Testis (tissue), 3 donors: ENCODE data around the gene ZBTB14. TPM values are rescaled to one million over a fixed set of nuclear protein-coding genes. Genes with fewer than 3 reads are reported as not detected.

Experiments
- DNase-seq: peaks from one replicate; pipeline ENCODE4 v3.0.0-alpha.2; 2019
- H3K27ac ChIP-seq, 2 donors: fragments of 200-600 bp; sonication (generic); one replicate each; pipeline ENCODE4 v1.5.1; 2019
- H3K27me3 ChIP-seq: fragments of 200-600 bp; sonication (generic); one replicate; pipeline ENCODE4 v1.5.1; 2019
- H3K36me3 ChIP-seq: fragments of 200-600 bp; sonication (generic); one replicate; pipeline ENCODE4 v1.5.1; 2017; ENCODE audit warnings: low read depth; ENCODE audit errors: missing control alignments
- H3K4me1 ChIP-seq: fragments of 200-600 bp; sonication (generic); one replicate; pipeline ENCODE4 v1.5.1; 2019
- H3K4me3 ChIP-seq, 2 donors: fragments of 200-600 bp; sonication (generic); one replicate each; pipeline ENCODE4 v1.5.1; 2017 to 2019
- H3K9me3 ChIP-seq: fragments of 200-600 bp; sonication (generic); one replicate; pipeline ENCODE4 v1.5.1; 2017
- POLR2A ChIP-seq: fragments of 450-650 bp; IDR thresholded peaks from one replicate; pipeline ENCODE4 v1.6.1; 2017; ENCODE audit warnings: antibody characterized with exemption, mild to moderate bottlenecking, moderate library complexity
- WGBS, 2 donors: methylation state at CpG; one replicate each; pipeline ENCODE4 v1.1.5; 2018; 5-methylcytosine and 5-hydroxymethylcytosine counted together
- intact Hi-C: fragments of 100-400 bp; cut with DNase I; formaldehyde crosslinking; loops from one replicate; pipeline ENCODE4 v1.15.1; 2023; ENCODE audit warnings: low total_unique reads
- polyA plus RNA-seq: library from polyadenylated mRNA; stranded (reverse); fragments of 350-450 nt; fragmentation: Illumina TruSeq; extraction: RNeasy Lipid Tissue Mini Kit (QIAGEN cat#74804); gene quantifications from one replicate; pipeline ENCODE4 v1.2.3, GENCODE V29; 2014; ENCODE audit warnings: low read depth, low replicate concordance; ENCODE audit not compliant: insufficient read depth
- total RNA-seq, 2 donors: library from RNA; depleted of rRNA; stranded (reverse); fragments of >200 nt; gene quantifications; one replicate each; pipeline ENCODE4 v1.2.3, GENCODE V29; 2016
- TF ChIP-seq, protein P1 (sequence below), 3 experiments: fragments of 450-650 bp in 2 of 3; fragments of 200-600 bp in 1 of 3; sonication (generic) in 1 of 3; IDR thresholded peaks; one replicate each; pipeline ENCODE4 v1.5.1; 2016 to 2019; ENCODE audit warnings: antibody characterized with exemption in 3 of 3, mild to moderate bottlenecking in 2 of 3, moderate library complexity in 1 of 3

Gene ZBTB14
- total and polyA plus RNA-seq, 3 donors from 2014 or later, result 10.7 to 17.7 (median 17.3) TPM

- intact Hi-C loops, result no loop called here
- Histone ChIP-seq H3K4me1 (no peaks in the 10 kb centered on the region), H3K4me3 (no peak overlapping the region), H3K27me3 (no peaks in the 10 kb centered on the region), H3K36me3 (no peaks in the 10 kb centered on the region), H3K27ac (no peak overlapping the region), H3K9me3 (no peaks in the 10 kb centered on the region)
- no peak for TF ChIP-seq POLR2A
- TF ChIP-seq, protein P1, sequence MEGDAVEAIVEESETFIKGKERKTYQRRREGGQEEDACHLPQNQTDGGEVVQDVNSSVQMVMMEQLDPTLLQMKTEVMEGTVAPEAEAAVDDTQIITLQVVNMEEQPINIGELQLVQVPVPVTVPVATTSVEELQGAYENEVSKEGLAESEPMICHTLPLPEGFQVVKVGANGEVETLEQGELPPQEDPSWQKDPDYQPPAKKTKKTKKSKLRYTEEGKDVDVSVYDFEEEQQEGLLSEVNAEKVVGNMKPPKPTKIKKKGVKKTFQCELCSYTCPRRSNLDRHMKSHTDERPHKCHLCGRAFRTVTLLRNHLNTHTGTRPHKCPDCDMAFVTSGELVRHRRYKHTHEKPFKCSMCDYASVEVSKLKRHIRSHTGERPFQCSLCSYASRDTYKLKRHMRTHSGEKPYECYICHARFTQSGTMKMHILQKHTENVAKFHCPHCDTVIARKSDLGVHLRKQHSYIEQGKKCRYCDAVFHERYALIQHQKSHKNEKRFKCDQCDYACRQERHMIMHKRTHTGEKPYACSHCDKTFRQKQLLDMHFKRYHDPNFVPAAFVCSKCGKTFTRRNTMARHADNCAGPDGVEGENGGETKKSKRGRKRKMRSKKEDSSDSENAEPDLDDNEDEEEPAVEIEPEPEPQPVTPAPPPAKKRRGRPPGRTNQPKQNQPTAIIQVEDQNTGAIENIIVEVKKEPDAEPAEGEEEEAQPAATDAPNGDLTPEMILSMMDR (IDR thresholded peaks at IDR 0.05), result no peak
- no peak for DNase-seq
- 83 to 88% methylated on average over 7 of the region's 7 CpGs for WGBS, 2 donors
Measured at GRCh38 chr18:5284808-5285207, 10.7 kb downstream of the ZBTB14 start.

- no peaks in the 10 kb centered on the region for H3K27me3 ChIP-seq
- no peaks in the 10 kb centered on the region for H3K36me3 ChIP-seq
- 71 to 94% methylated on average over 1 of the region's 1 CpG for WGBS, 2 donors
- no peak overlapping the region for H3K4me3 ChIP-seq
- no peak for DNase-seq
- no peaks in the 10 kb centered on the region for H3K9me3 ChIP-seq
- intact Hi-C loops, result no loop called here
- TF ChIP-seq, protein P1 (IDR thresholded peaks at IDR 0.05), result no peak
- no peak for TF ChIP-seq POLR2A
- no peak overlapping the region for H3K27ac ChIP-seq
- H3K4me1 ChIP-seq, result no peaks in the 10 kb centered on the region
Measured at GRCh38 chr18:5282770-5283169, 12.8 kb downstream of the ZBTB14 start.

DNA sequence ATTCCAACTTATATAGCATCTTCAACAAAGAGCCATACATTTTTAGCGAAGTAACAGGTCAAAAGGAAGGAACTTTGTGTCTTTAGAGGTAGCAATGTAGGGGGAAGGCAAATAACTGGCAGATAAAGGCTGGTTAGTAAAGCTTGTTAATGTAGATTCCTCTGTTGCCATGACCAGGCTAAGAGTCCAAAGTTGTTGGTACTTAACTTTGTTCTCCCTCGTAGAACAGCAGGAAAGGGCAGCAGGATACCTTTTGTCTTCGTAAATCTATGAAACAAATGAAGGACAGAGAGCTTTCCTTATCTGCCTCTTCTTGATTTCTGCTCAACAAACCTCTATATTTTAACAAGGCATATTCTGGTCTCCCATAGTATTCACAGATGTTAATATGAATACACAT lies 18.6 kb downstream of the ZBTB14 start:
- H3K9me3 ChIP-seq, result no peaks in the 10 kb centered on the region
- no peak for DNase-seq
- H3K27ac ChIP-seq, result no peak overlapping the region
- no peaks in the 10 kb centered on the region for H3K4me1 ChIP-seq
- no peak overlapping the region for H3K4me3 ChIP-seq
- no peaks in the 10 kb centered on the region for H3K36me3 ChIP-seq
- H3K27me3 ChIP-seq, result no peaks in the 10 kb centered on the region
- 37 to 44% methylated on average over 3 of the region's 3 CpGs for WGBS, 2 donors
- TF ChIP-seq, protein P1 (IDR thresholded peaks at IDR 0.05), result no peak
- TF ChIP-seq POLR2A, result no peak
- intact Hi-C loops, result no loop called here

DNA sequence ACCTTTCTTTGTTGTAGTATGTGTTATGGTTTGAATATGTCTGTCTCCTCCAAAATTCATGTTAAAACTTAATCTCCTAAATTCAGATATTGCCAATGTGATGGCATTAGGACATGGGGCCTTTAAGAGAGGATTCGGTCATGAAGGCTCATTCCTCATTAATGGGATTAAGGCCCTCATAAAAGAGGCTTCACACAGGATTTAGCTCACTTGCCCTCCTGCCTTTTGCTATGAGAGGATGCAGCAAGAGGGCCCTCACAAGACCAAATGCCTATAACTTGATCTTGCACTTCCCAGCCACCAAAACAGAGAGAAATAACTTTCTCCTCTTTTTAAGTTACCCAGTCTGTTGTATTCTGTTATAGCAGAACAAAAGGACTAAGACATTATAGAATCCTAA lies 19.7 kb downstream of the ZBTB14 start:
- no peaks in the 10 kb centered on the region for H3K9me3 ChIP-seq
- no peaks in the 10 kb centered on the region for H3K36me3 ChIP-seq
- no peak overlapping the region for H3K27ac ChIP-seq
- H3K4me1 ChIP-seq, result no peaks in the 10 kb centered on the region
- WGBS, 2 donors, result 57 to 72% methylated on average over 1 of the region's 1 CpG
- no peak overlapping the region for H3K4me3 ChIP-seq
- no peak for DNase-seq
- intact Hi-C loops, result no loop called here
- TF ChIP-seq POLR2A, result no peak
- TF ChIP-seq, protein P1 (IDR thresholded peaks at IDR 0.05), result no peak
- H3K27me3 ChIP-seq, result no peaks in the 10 kb centered on the region

DNA sequence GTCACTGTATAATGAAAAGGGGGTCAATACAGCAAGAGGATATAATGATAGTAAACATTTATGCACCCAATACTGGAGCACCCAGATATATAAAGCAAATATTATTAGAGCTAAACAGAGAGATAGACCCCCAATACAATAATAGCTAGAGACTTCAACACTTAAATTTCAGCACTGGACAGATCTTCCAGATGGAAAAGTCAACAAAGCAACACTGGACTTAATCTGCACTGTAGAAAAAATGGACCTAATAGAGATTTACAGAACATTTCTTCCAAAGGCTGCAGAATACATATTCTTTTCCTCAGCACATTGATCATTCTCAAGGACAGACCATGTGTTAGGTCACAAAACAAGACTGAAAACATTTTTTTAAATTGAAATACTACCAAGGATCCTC lies 26.7 kb downstream of the ZBTB14 start:
- H3K27ac ChIP-seq, result no peak overlapping the region
- intact Hi-C loops, result no loop called here
- H3K4me3 ChIP-seq, result no peak overlapping the region
- H3K36me3 ChIP-seq, result no peaks in the 10 kb centered on the region
- no peak for DNase-seq
- no peaks in the 10 kb centered on the region for H3K27me3 ChIP-seq
- no peaks in the 10 kb centered on the region for H3K9me3 ChIP-seq
- no peaks in the 10 kb centered on the region for H3K4me1 ChIP-seq
- TF ChIP-seq POLR2A, result no peak
- TF ChIP-seq, protein P1 (IDR thresholded peaks at IDR 0.05), result no peak
